GM06990 (cell line): ENCODE measurements around the gene CPT1C.

ENCODE experiments used
- DNase-seq: peaks from one replicate; pipeline ENCODE4 v3.0.0-alpha.2; 2011; ENCODE audit not compliant: insufficient read length; ENCODE audit errors: extremely low read depth
- H3K27me3 ChIP-seq: replicated peaks from 2 replicates; pipeline ENCODE4 v1.6.0; 2011; ENCODE audit warnings: low read length; ENCODE audit not compliant: control insufficient read depth, insufficient read depth
- H3K36me3 ChIP-seq: 2 replicates; pipeline ENCODE4 v1.5.1; 2011; ENCODE audit warnings: low read length; ENCODE audit not compliant: control insufficient read depth, insufficient read depth
- H3K4me3 ChIP-seq: replicated peaks from 2 replicates; pipeline ENCODE4 v1.5.1; 2011; ENCODE audit warnings: low read depth, mild to moderate bottlenecking, control low read depth, low read length
- CTCF ChIP-seq: IDR thresholded peaks from 2 replicates; pipeline ENCODE4 v1.5.1; 2011; ENCODE audit warnings: low read length, control low read depth, mild to moderate bottlenecking, inconsistent platforms; ENCODE audit not compliant: insufficient read depth, poor library complexity, severe bottlenecking

CPT1C gene

DNA sequence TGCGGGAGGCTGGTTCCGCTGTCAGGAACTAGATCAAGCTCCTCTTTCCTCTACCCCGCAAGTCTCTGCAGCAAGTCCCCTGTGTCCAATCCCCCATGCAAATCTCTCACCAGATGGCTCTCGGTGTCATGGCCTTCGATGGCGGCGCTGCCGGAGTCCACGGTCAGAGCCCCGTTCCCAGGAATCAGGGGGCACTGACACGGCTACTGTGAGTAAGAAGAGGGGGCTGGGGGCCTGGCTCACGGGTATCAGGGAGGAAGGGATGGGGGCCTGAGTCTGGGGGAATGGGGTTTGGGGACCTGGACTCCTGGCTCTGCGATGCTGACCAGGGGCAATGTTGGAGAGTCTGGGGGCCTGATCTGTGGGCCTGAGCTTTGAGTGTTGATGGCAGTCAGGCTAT lies 44.9 kb upstream of the CPT1C start:
- no peak for DNase-seq
- TF ChIP-seq CTCF: no peak
- Histone ChIP-seq H3K36me3 (peaks cover 23% of the 10 kb centered on the region), H3K27me3 (no peaks in the 10 kb centered on the region), H3K4me3 (no peak overlapping the region)

- Histone ChIP-seq H3K27me3 (no peaks in the 10 kb centered on the region), H3K4me3 (no peak overlapping the region), H3K36me3 (peaks cover 23% of the 10 kb centered on the region)
- no peak for DNase-seq
- no peak for TF ChIP-seq CTCF
Observed at GRCh38 chr19:49646586-49646985, 44.3 kb upstream of the CPT1C start.

GRCh38 chr19:49651029-49651819 lies 39.7 kb upstream of the CPT1C start:
- Histone ChIP-seq H3K27me3 (no peaks in the 10 kb centered on the region), H3K4me3 (no peak overlapping the region), H3K36me3 (peaks cover 37% of the 10 kb centered on the region)
- no peak for DNase-seq
- no peak for TF ChIP-seq CTCF

GRCh38 chr19:49651820-49652550 lies 38.9 kb upstream of the CPT1C start:
- no peak for TF ChIP-seq CTCF

GRCh38 chr19:49652551-49653465 lies 38.1 kb upstream of the CPT1C start:
- Histone ChIP-seq H3K36me3 (peaks cover 41% of the 10 kb centered on the region), H3K27me3 (no peaks in the 10 kb centered on the region), H3K4me3 (no peak overlapping the region)
- no peak for TF ChIP-seq CTCF
- DNase-seq: no peak

More at GRCh38 chr19:49651820-49652550, 38.9 kb upstream of the CPT1C start:
- no peak for DNase-seq
- Histone ChIP-seq H3K4me3 (no peak overlapping the region), H3K27me3 (no peaks in the 10 kb centered on the region), H3K36me3 (peaks cover 38% of the 10 kb centered on the region)
